Activated CD8-positive, alpha-beta T cell treated with anti-CD3 and anti-CD28 coated beads, Interleukin-2, amount 10 ng/mL, durations not matched to agents 7 days and 5 days (primary cell): Measurements from ENCODE around the gene PDIA2. TPM values are rescaled to one million over a fixed set of nuclear protein-coding genes. Genes with fewer than 3 reads are reported as not detected.

ENCODE experiments used
- ATAC-seq: fragments of 150-1000 bp; cut with Tn5 transposase; one replicate; pipeline ENCODE4 v1.10.0; 2021; ENCODE audit warnings: moderate library complexity
- CTCF ChIA-PET: fragments of 350-600 bp; sonication (Branson Sonifier 250); formaldehyde crosslinking; loops from one replicate; lab custom pipeline; 2021; ENCODE audit warnings: antibody characterized with exemption; lab: Charles Lee
- POLR2A ChIA-PET: fragments of 350-600 bp; sonication (Branson Sonifier 250); formaldehyde crosslinking; loops from one replicate; lab custom pipeline; 2021; ENCODE audit warnings: antibody characterized with exemption; lab: Charles Lee
- DNase-seq: peaks from one replicate; pipeline ENCODE4 v3.0.0-alpha.2; 2020
- H3K27ac Mint-ChIP-seq: one replicate; pipeline ENCODE4 v1.8.0; 2021; ENCODE audit warnings: mild to moderate bottlenecking, mixed read lengths
- H3K27me3 Mint-ChIP-seq: one replicate; pipeline ENCODE4 v1.8.0; 2021; ENCODE audit warnings: low read depth, mixed read lengths
- H3K36me3 Mint-ChIP-seq: one replicate; pipeline ENCODE4 v1.8.0; 2021; ENCODE audit warnings: low read depth, mixed read lengths
- H3K4me1 Mint-ChIP-seq: one replicate; pipeline ENCODE4 v1.8.0; 2021; ENCODE audit warnings: low read depth, mixed read lengths
- H3K4me3 Mint-ChIP-seq: one replicate; pipeline ENCODE4 v1.8.0; 2021; ENCODE audit warnings: mild to moderate bottlenecking, mixed read lengths
- H3K9me3 Mint-ChIP-seq: one replicate; pipeline ENCODE4 v1.8.0; 2022; ENCODE audit warnings: mixed read lengths; ENCODE audit not compliant: insufficient read depth
- total RNA-seq, 2 experiments: library from RNA; stranded (reverse); gene quantifications; one replicate each; pipeline ENCODE4 v1.2.3, GENCODE V29; 2021

Gene PDIA2
- total RNA-seq, 2 experiments from 2014 or later, result not detected

GRCh38 chr16:275041-275641, 7.8 kb upstream of the PDIA2 start:
- Mint-ChIP-seq H3K27me3 (peaks cover 26% of the 10 kb centered on the region), H3K9me3 (no peaks in the 10 kb centered on the region), H3K36me3 (no peaks in the 10 kb centered on the region), H3K27ac (no peak overlapping the region), H3K4me1 (peaks cover 9% of the 10 kb centered on the region), H3K4me3 (no peak overlapping the region)
- ChIA-PET CTCF (no interaction called here), POLR2A (no interaction called here)
- ATAC-seq, result no peak
- no peak for DNase-seq

GRCh38 chr16:275786-276232, 7.2 kb upstream of the PDIA2 start, which contains the start of gene RGS11:
TSS of gene RGS11 (minus strand) at chr16:275944. CDS start at chr16:275911, 33 bp downstream.
- H3K27ac Mint-ChIP-seq, result no peak within 1 kb of the TSS
- ChIA-PET POLR2A (no interaction called here), CTCF (no interaction called here)
- no peak within 1 kb of the TSS for H3K4me3 Mint-ChIP-seq
- H3K27me3 Mint-ChIP-seq, result peaks cover 26% of the 10 kb centered on the region
- H3K36me3 Mint-ChIP-seq, result no peaks in the 10 kb centered on the region
- H3K4me1 Mint-ChIP-seq, result peaks cover 9% of the 10 kb centered on the region
- no peaks in the 10 kb centered on the region for H3K9me3 Mint-ChIP-seq
- ATAC-seq (no peak), DNase-seq (no peak)

DNA sequence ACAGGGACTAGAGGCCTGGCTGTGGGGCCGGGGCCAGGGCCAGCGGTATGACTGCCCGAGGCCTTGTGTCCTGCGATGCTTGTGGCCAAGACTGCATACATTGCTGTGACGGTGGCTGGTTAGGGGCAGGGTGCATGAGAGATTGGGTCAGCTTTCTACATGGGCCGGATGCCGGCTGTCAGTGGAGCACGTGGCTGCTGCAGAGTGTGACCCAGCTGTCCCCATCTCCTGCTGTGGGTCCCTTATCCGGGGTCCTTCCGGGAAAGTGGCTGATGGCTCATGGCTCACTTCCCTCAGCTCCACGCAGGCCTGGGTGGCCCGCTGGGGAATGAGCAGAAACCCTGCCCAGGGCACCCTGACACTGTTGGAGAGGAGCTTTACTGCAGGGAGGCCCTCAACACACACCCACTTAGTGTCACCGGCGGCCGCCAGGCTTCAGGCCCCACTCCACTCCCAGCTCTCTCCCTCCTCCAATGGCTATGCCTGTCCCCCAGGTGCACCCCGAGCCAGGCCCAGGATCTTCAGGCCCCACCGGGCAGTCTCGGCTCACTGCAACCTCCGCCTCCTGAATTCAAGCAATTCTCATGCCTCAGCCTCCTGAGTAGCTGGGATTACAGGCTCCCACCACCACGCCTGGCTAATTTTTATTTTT, 6.4 kb upstream of the PDIA2 start:
- Mint-ChIP-seq H3K36me3 (no peaks in the 10 kb centered on the region), H3K27ac (no peak overlapping the region), H3K4me3 (no peak overlapping the region), H3K27me3 (peaks cover 26% of the 10 kb centered on the region), H3K4me1 (peaks cover 9% of the 10 kb centered on the region), H3K9me3 (no peaks in the 10 kb centered on the region)
- CTCF ChIA-PET, result no interaction called here
- ATAC-seq, result no peak
- POLR2A ChIA-PET, result no interaction called here
- no peak for DNase-seq

DNA sequence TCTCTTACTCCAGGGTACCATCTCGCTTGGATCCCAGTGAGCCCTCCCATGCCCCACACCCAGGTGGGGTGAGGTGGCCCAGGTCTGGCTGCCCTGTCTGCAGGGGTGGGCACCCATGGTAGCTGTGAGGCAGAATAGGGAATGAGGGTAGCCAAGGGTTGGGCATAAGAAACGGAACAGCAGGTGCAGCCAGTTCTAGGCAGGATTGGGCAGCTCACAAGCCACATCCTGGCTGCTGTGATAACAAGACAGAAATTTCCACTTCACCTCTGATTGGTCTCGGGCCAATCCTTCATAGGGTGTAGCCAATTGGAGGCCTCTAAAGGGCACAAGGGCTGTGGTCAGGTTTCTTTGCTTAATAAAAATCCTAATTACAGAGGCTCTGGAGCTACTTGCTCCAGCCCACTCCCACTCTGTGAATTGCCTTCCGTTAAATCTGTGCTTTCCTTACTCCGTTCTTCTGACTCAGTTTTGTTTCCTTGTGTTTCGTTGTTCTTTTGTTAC, 4.0 kb upstream of the PDIA2 start:
- ChIA-PET CTCF (interaction anchor here (1.3 kb wide), 1 partner anchor 44 kb away, joined by 5 read pairs; the partner anchor contains the start of gene FAM234A), POLR2A (interaction anchor here (1.4 kb wide), 1 partner anchor 44 kb away, joined by 5 read pairs; the partner anchor contains the start of gene FAM234A)
- peaks cover 26% of the 10 kb centered on the region for H3K27me3 Mint-ChIP-seq
- peaks cover 9% of the 10 kb centered on the region for H3K4me1 Mint-ChIP-seq
- peak; percentile 66 for DNase-seq
- H3K4me3 Mint-ChIP-seq, result no peak overlapping the region
- H3K9me3 Mint-ChIP-seq, result no peaks in the 10 kb centered on the region
- H3K27ac Mint-ChIP-seq, result no peak overlapping the region
- H3K36me3 Mint-ChIP-seq, result no peaks in the 10 kb centered on the region
- ATAC-seq, result peak; percentile 70

GRCh38 chr16:279531-279930, 3.4 kb upstream of the PDIA2 start:
- H3K4me3 Mint-ChIP-seq, result no peak overlapping the region
- peaks cover 26% of the 10 kb centered on the region for H3K27me3 Mint-ChIP-seq
- POLR2A ChIA-PET, result interaction anchor here (1.4 kb wide), 1 partner anchor 44 kb away, joined by 5 read pairs; the partner anchor contains the start of gene FAM234A
- H3K36me3 Mint-ChIP-seq, result no peaks in the 10 kb centered on the region
- peaks cover 9% of the 10 kb centered on the region for H3K4me1 Mint-ChIP-seq
- ATAC-seq (no peak), DNase-seq (no peak)
- H3K27ac Mint-ChIP-seq, result no peak overlapping the region
- H3K9me3 Mint-ChIP-seq, result no peaks in the 10 kb centered on the region
- CTCF ChIA-PET, result interaction anchor here (1.3 kb wide), 1 partner anchor 44 kb away, joined by 5 read pairs; the partner anchor contains the start of gene FAM234A

DNA sequence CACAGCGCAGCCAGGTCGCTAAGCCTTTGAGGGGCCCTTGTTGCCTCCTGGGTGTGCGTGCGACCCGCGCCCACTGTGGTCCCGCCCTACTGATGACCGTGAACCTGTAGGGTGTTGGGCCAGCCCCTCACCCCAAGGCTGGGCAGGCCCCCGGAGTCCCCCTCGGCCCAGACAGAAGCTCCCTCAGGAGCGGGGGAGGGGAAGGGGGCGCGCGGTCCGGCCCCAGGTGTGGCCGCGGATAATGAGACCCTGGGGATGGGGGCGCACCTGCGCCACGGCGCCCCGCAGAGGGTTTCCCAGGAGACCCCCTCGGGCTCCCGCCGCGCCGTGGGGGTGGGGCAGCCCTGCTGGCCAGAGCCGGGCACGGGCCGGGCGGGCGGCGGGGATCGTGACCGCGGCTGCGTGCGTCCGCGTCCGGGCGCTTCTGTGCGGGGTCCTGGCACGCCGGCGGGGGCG, 2.9 kb upstream of the PDIA2 start:
- Mint-ChIP-seq H3K4me1 (peaks cover 9% of the 10 kb centered on the region), H3K4me3 (no peak overlapping the region), H3K27ac (no peak overlapping the region), H3K36me3 (no peaks in the 10 kb centered on the region), H3K27me3 (peaks cover 23% of the 10 kb centered on the region), H3K9me3 (no peaks in the 10 kb centered on the region)
- DNase-seq, result no peak
- ChIA-PET POLR2A (interaction anchor here (1.4 kb wide), 1 partner anchor 45 kb away, joined by 5 read pairs; the partner anchor contains the start of gene FAM234A), CTCF (no interaction called here)
- ATAC-seq, result no peak

DNA sequence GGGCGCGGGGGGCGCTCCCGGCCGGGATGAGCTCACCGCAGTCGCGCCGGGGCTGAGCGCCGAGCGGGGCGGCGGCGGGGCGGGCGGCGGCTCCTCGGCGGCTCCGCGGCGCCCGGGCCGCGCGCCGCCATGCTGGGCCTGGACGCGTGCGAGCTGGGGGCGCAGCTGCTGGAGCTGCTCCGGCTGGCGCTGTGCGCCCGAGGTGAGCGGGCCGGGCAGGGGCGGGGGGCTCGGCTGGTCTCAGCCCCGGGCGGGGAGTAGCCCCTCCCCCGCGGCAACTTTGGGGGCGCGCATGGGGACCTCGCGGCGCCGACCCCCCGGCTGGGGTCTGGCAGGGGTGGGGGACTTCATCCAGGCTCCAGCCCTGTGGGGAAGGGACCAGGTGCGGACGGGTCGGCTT, 2.4 kb upstream of the PDIA2 start, which contains the start of gene ARHGDIG:
ARHGDIG (plus strand) TSS at position 40 of the 400 bp plus-strand sequence; CDS start at position 130, 90 bp downstream.
- Mint-ChIP-seq H3K36me3 (no peaks in the 10 kb centered on the region), H3K27ac (no peak within 1 kb of the TSS), H3K9me3 (no peaks in the 10 kb centered on the region), H3K27me3 (peaks cover 19% of the 10 kb centered on the region), H3K4me3 (no peak within 1 kb of the TSS), H3K4me1 (peaks cover 9% of the 10 kb centered on the region)
- ATAC-seq (no peak), DNase-seq (no peak)
- POLR2A ChIA-PET, result no interaction called here
- CTCF ChIA-PET, result no interaction called here

GRCh38 chr16:280991-281659, 1.8 kb upstream of the PDIA2 start:
- no peaks in the 10 kb centered on the region for H3K36me3 Mint-ChIP-seq
- H3K27ac Mint-ChIP-seq, result no peak overlapping the region
- ChIA-PET POLR2A (no interaction called here), CTCF (no interaction called here)
- no peaks in the 10 kb centered on the region for H3K9me3 Mint-ChIP-seq
- no peak overlapping the region for H3K4me3 Mint-ChIP-seq
- DNase-seq, result no peak
- no peak for ATAC-seq
- H3K4me1 Mint-ChIP-seq, result peaks cover 9% of the 10 kb centered on the region
- peaks cover 19% of the 10 kb centered on the region for H3K27me3 Mint-ChIP-seq

DNA sequence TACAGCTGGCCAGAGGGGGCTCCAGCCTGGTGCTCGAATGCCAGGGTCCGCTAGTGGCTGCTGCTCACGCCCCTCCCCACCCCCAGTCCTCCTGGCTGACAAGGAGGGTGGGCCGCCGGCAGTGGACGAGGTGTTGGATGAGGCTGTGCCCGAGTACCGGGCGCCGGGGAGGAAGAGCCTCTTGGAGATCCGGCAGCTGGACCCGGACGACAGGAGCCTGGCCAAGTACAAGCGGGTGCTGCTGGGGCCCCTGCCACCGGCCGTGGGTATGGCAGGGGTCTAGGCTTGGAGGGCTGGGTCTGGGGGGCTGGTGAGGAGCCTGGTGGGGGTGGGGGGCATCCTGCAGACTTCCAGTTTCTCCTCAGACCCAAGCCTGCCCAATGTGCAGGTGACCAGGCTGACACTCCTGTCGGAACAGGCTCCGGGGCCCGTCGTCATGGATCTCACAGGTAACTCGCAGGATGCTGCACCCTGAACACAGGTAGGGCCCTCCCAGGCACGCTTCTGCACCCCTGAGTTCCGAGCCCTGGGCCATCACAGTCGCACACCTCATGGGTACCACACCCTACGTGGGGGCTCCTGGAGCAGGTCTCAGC, 1.2 kb upstream of the PDIA2 start:
- CTCF ChIA-PET, result no interaction called here
- Mint-ChIP-seq H3K9me3 (no peaks in the 10 kb centered on the region), H3K27ac (no peak overlapping the region), H3K27me3 (peaks cover 14% of the 10 kb centered on the region), H3K4me3 (no peak overlapping the region), H3K4me1 (peaks cover 7% of the 10 kb centered on the region), H3K36me3 (peaks cover 3% of the 10 kb centered on the region)
- ATAC-seq (no peak), DNase-seq (no peak)
- POLR2A ChIA-PET, result no interaction called here

DNA sequence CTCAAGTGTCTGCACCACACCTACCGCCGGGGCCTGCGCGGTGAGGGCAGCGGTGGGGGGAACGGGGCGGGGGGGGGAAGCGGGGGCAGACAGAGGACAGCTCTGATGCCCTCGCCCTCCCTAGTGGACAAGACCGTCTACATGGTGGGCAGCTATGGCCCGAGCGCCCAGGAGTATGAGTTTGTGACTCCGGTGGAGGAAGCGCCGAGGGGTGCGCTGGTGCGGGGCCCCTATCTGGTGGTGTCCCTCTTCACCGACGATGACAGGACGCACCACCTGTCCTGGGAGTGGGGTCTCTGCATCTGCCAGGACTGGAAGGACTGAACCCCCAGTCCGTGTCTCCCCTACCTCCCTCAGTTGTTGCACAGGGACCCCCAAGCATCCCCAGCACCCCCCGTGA, 473 bp upstream of the PDIA2 start:
- ChIA-PET POLR2A (no interaction called here), CTCF (no interaction called here)
- DNase-seq (no peak), ATAC-seq (no peak)
- peaks cover 7% of the 10 kb centered on the region for H3K27me3 Mint-ChIP-seq
- H3K4me1 Mint-ChIP-seq, result peaks cover 7% of the 10 kb centered on the region
- H3K9me3 Mint-ChIP-seq, result no peaks in the 10 kb centered on the region
- H3K36me3 Mint-ChIP-seq, result peaks cover 3% of the 10 kb centered on the region
- no peak overlapping the region for H3K4me3 Mint-ChIP-seq
- no peak overlapping the region for H3K27ac Mint-ChIP-seq
